Nephron progenitor cell (in vitro differentiated cells): Measurements from ENCODE around the gene TMEM179.

Experiments used
- DNase-seq: peaks from one replicate; pipeline ENCODE4 v3.0.0; 2021
- H3K27ac Mint-ChIP-seq: 2 replicates; pipeline ENCODE4 v1.8.0; 2021; ENCODE audit warnings: mild to moderate bottlenecking, moderate library complexity, mixed read lengths
- H3K27me3 Mint-ChIP-seq: 2 replicates; pipeline ENCODE4 v1.8.0; 2021; ENCODE audit warnings: mild to moderate bottlenecking, low read depth, mixed read lengths; ENCODE audit not compliant: poor library complexity
- H3K36me3 Mint-ChIP-seq: 2 replicates; pipeline ENCODE4 v1.8.0; 2021; ENCODE audit warnings: low read depth, mixed read lengths
- H3K4me1 Mint-ChIP-seq: 2 replicates; pipeline ENCODE4 v1.8.0; 2021; ENCODE audit warnings: mixed read lengths
- H3K4me3 Mint-ChIP-seq: 2 replicates; pipeline ENCODE4 v1.8.0; 2021; ENCODE audit warnings: mild to moderate bottlenecking, moderate library complexity, mixed read lengths
- H3K9me3 Mint-ChIP-seq: 2 replicates; pipeline ENCODE4 v1.8.0; 2021; ENCODE audit warnings: mild to moderate bottlenecking, moderate library complexity, mixed read lengths
- CTCF ChIP-seq: fragments of 200-600 bp; sonication (generic); IDR thresholded peaks from 2 replicates; pipeline ENCODE4 v1.5.0; 2021; ENCODE audit warnings: antibody characterized with exemption

Gene TMEM179

GRCh38 chr14:104554088-104554607, 50.4 kb downstream of the TMEM179 start:
- Mint-ChIP-seq H3K27ac (no peak overlapping the region), H3K36me3 (no peaks in the 10 kb centered on the region), H3K4me3 (no peak overlapping the region), H3K4me1 (no peaks in the 10 kb centered on the region), H3K27me3 (peaks cover 42% of the 10 kb centered on the region), H3K9me3 (no peaks in the 10 kb centered on the region)
- TF ChIP-seq CTCF, result no peak
- no peak for DNase-seq

GRCh38 chr14:104553166-104554087, 51.1 kb downstream of the TMEM179 start:
- Mint-ChIP-seq H3K9me3 (no peaks in the 10 kb centered on the region), H3K4me3 (no peak overlapping the region), H3K27me3 (peaks cover 42% of the 10 kb centered on the region), H3K27ac (no peak overlapping the region), H3K4me1 (no peaks in the 10 kb centered on the region), H3K36me3 (no peaks in the 10 kb centered on the region)
- TF ChIP-seq CTCF, result no peak
- DNase-seq, result no peak

GRCh38 chr14:104552738-104553125, 51.8 kb downstream of the TMEM179 start:
- Mint-ChIP-seq H3K4me1 (no peaks in the 10 kb centered on the region), H3K27me3 (peaks cover 44% of the 10 kb centered on the region), H3K36me3 (no peaks in the 10 kb centered on the region), H3K9me3 (no peaks in the 10 kb centered on the region), H3K4me3 (no peak overlapping the region), H3K27ac (no peak overlapping the region)
- no peak for DNase-seq
- TF ChIP-seq CTCF, result no peak

- no peak for DNase-seq
Observed at GRCh38 chr14:104551851-104552737, 52.5 kb downstream of the TMEM179 start.

More at GRCh38 chr14:104551851-104552737, 52.5 kb downstream of the TMEM179 start:
- peaks cover 47% of the 10 kb centered on the region for H3K27me3 Mint-ChIP-seq
- no peak overlapping the region for H3K27ac Mint-ChIP-seq
- H3K4me1 Mint-ChIP-seq, result no peaks in the 10 kb centered on the region
- no peak for TF ChIP-seq CTCF
- no peaks in the 10 kb centered on the region for H3K9me3 Mint-ChIP-seq
- no peak overlapping the region for H3K4me3 Mint-ChIP-seq
- no peaks in the 10 kb centered on the region for H3K36me3 Mint-ChIP-seq
